Activated B cell treated with CpG ODN at 0.5 μM for 24 hours (primary cell): ENCODE results near the gene CABP4. TPM values are rescaled to one million over a fixed set of nuclear protein-coding genes. Genes with fewer than 3 reads are reported as not detected.

Source experiments
- ATAC-seq: fragments of 200-7000 bp; cut with Tn5 transposase; one replicate; pipeline ENCODE4 v1.10.0; 2021; ENCODE audit warnings: low read depth, mild to moderate bottlenecking, moderate library complexity
- CTCF ChIA-PET: fragments of 350-600 bp; sonication (Branson Sonifier 250); formaldehyde crosslinking; loops from one replicate; lab custom pipeline; 2021; ENCODE audit warnings: antibody characterized with exemption; lab: Charles Lee
- POLR2A ChIA-PET: fragments of 350-600 bp; sonication (Branson Sonifier 250); formaldehyde crosslinking; loops from one replicate; lab custom pipeline; 2021; ENCODE audit warnings: antibody characterized with exemption; lab: Charles Lee
- DNase-seq: peaks from one replicate; pipeline ENCODE4 v3.0.0; 2022
- H3K27ac Mint-ChIP-seq: one replicate; pipeline ENCODE4 v1.8.0; 2020; ENCODE audit warnings: mixed read lengths
- H3K27me3 Mint-ChIP-seq: one replicate; pipeline ENCODE4 v1.8.0; 2021; ENCODE audit warnings: mixed read lengths
- H3K36me3 Mint-ChIP-seq: one replicate; pipeline ENCODE4 v1.8.0; 2021; ENCODE audit warnings: low read depth, mixed read lengths
- H3K4me1 Mint-ChIP-seq: one replicate; pipeline ENCODE4 v1.8.0; 2021; ENCODE audit warnings: mixed read lengths
- H3K4me3 Mint-ChIP-seq: one replicate; pipeline ENCODE4 v1.8.0; 2020; ENCODE audit warnings: mild to moderate bottlenecking, mixed read lengths
- H3K9me3 Mint-ChIP-seq: one replicate; pipeline ENCODE4 v1.8.0; 2020; ENCODE audit warnings: mixed read lengths
- CTCF ChIP-seq: fragments of 200-600 bp; IDR thresholded peaks from one replicate; pipeline ENCODE4 v1.8.0; 2022; ENCODE audit warnings: antibody characterized with exemption, mild to moderate bottlenecking
- intact Hi-C: fragments of 100-400 bp; cut with micrococcal nuclease; formaldehyde crosslinking; loops from one replicate; pipeline ENCODE4 v1.15.1; 2024
- total RNA-seq: library from RNA; stranded (reverse); gene quantifications from 2 replicates; pipeline ENCODE4 v1.2.3, GENCODE V29; 2022

The CABP4 gene
- total RNA-seq, 1 donor from 2014 or later, result 3.0 TPM

GRCh38 chr11:67435727-67436458, 19.3 kb upstream of the CABP4 start:
- no peak for DNase-seq
- no peak for TF ChIP-seq CTCF

GRCh38 chr11:67436459-67437081, 18.6 kb upstream of the CABP4 start:
- Mint-ChIP-seq H3K4me3 (peak overlapping the region; percentile 96), H3K9me3 (no peaks in the 10 kb centered on the region), H3K36me3 (peaks cover 54% of the 10 kb centered on the region), H3K27me3 (no peaks in the 10 kb centered on the region), H3K4me1 (peaks cover 83% of the 10 kb centered on the region), H3K27ac (peak overlapping the region; percentile 96)
- ChIA-PET POLR2A (interaction anchor here (0.6 to 26.0 kb wide), 27 partner anchors 9 to 1475 kb away, joined by 3 to 1417 read pairs (median 9); partner anchors contain the start of genes AIP, CABP4, CARNS1 and CDK2AP2), CTCF (interaction anchor here (0.5 to 4.9 kb wide), 13 partner anchors 13 to 69 kb away, joined by 3 to 25 read pairs (median 4); partner anchors contain the start of genes AIP, PITPNM1, PPP1CA and RAD9A)
- ATAC-seq (peak; percentile 43), DNase-seq (peak; percentile 65)
- intact Hi-C loops, result loop anchor here (1.0 to 2.0 kb wide), 8 partner anchors 8 to 70 kb away; partner anchors contain the start of genes AIP, PPP1CA, RPS6KB2 and TMEM134
- no peak for TF ChIP-seq CTCF

More at GRCh38 chr11:67435727-67436458, 19.3 kb upstream of the CABP4 start:
- Mint-ChIP-seq H3K4me3 (peak overlapping the region; percentile 96), H3K4me1 (peaks cover 77% of the 10 kb centered on the region), H3K9me3 (no peaks in the 10 kb centered on the region), H3K36me3 (peaks cover 58% of the 10 kb centered on the region), H3K27ac (peak overlapping the region; percentile 96), H3K27me3 (no peaks in the 10 kb centered on the region)
- intact Hi-C loops, result loop anchor here (1.0 to 2.0 kb wide), 4 partner anchors 8 to 70 kb away; partner anchors contain the start of genes AIP and RPS6KB2
- ATAC-seq, result peak; percentile 7
- POLR2A ChIA-PET, result interaction anchor here (0.7 to 26.0 kb wide), 20 partner anchors 8 to 594 kb away, joined by 3 to 1417 read pairs (median 10); partner anchors contain the start of genes AIP, CABP4, CARNS1 and CDK2AP2
- CTCF ChIA-PET, result interaction anchor here (0.5 to 4.9 kb wide), 10 partner anchors 13 to 70 kb away, joined by 3 to 25 read pairs (median 4); partner anchors contain the start of genes PITPNM1, PPP1CA, RAD9A and TBC1D10C

- ChIA-PET CTCF (interaction anchor here (0.7 to 4.9 kb wide), 16 partner anchors 17 to 91 kb away, joined by 3 to 25 read pairs (median 4); partner anchors contain the start of genes AIP, PITPNM1, PPP1CA and RAD9A), POLR2A (interaction anchor here (0.5 to 26.0 kb wide), 29 partner anchors 10 to 1476 kb away, joined by 3 to 1417 read pairs (median 9); partner anchors contain the start of genes AIP, ANKRD13D, CABP4 and CARNS1)
- Mint-ChIP-seq H3K36me3 (peaks cover 47% of the 10 kb centered on the region), H3K27ac (peak within 1 kb of the TSS; percentile 96), H3K4me3 (peak within 1 kb of the TSS; percentile 96), H3K27me3 (no peaks in the 10 kb centered on the region), H3K4me1 (peaks cover 83% of the 10 kb centered on the region), H3K9me3 (no peaks in the 10 kb centered on the region)
- peak; percentile 49 for ATAC-seq
- TF ChIP-seq CTCF, result no peak
- peak; percentile 77 for DNase-seq
- intact Hi-C loops, result loop anchor here (1.0 to 2.0 kb wide), 5 partner anchors 9 to 36 kb away; partner anchors contain the start of genes PPP1CA and TMEM134
These were observed 17.9 kb upstream of the CABP4 start, which contains the start of gene PTPRCAP for GRCh38 chr11:67437082-67437808. Gene PTPRCAP (minus strand): TSS chr11:67437682. CDS start chr11:67437619, 63 bp downstream.

GRCh38 chr11:67437809-67438157, 17.4 kb upstream of the CABP4 start:
- intact Hi-C loops, result loop anchor here (1.0 to 2.0 kb wide), 5 partner anchors 9 to 36 kb away; partner anchors contain the start of genes PPP1CA and TMEM134
- Mint-ChIP-seq H3K4me3 (peak overlapping the region; percentile 96), H3K36me3 (peaks cover 42% of the 10 kb centered on the region), H3K27me3 (no peaks in the 10 kb centered on the region), H3K4me1 (peaks cover 83% of the 10 kb centered on the region), H3K27ac (peak overlapping the region; percentile 96), H3K9me3 (no peaks in the 10 kb centered on the region)
- ChIA-PET POLR2A (interaction anchor here (0.5 to 26.0 kb wide), 21 partner anchors 10 to 216 kb away, joined by 3 to 1417 read pairs (median 12); partner anchors contain the start of genes AIP, ANKRD13D, CABP4 and CARNS1), CTCF (interaction anchor here (0.7 to 4.9 kb wide), 11 partner anchors 20 to 92 kb away, joined by 3 to 25 read pairs (median 4); partner anchors contain the start of genes PITPNM1, PPP1CA and TMEM134)
- DNase-seq, result no peak
- TF ChIP-seq CTCF, result no peak
- ATAC-seq, result no peak
